Fibroblast of pulmonary artery (primary cell): Measurements from ENCODE around the gene RASD2.

Experiments used
- DNase-seq: peaks from one replicate; pipeline ENCODE4 v3.0.0-alpha.2; 2010; ENCODE audit warnings: low read depth
- H3K4me3 ChIP-seq: replicated peaks from 2 replicates; pipeline ENCODE4 v1.5.1; 2011; ENCODE audit warnings: low read depth, mild to moderate bottlenecking, control low read depth, low read length, moderate library complexity
- CTCF ChIP-seq: IDR thresholded peaks from 2 replicates; pipeline ENCODE4 v1.5.1; 2011; ENCODE audit warnings: mild to moderate bottlenecking, control low read depth, low read length, inconsistent platforms; ENCODE audit errors: missing control alignments

The RASD2 gene

GRCh38 chr22:35591714-35592417, 51.2 kb downstream of the RASD2 start:
- TF ChIP-seq CTCF: no peak
- no peak overlapping the region for H3K4me3 ChIP-seq
- DNase-seq: no peak

GRCh38 chr22:35592418-35592967, 51.9 kb downstream of the RASD2 start:
- H3K4me3 ChIP-seq: no peak overlapping the region
- DNase-seq: no peak
- TF ChIP-seq CTCF: no peak

GRCh38 chr22:35593071-35593890, 52.6 kb downstream of the RASD2 start:
- no peak for DNase-seq
- TF ChIP-seq CTCF: no peak

GRCh38 chr22:35593891-35594470, 53.4 kb downstream of the RASD2 start:
- no peak overlapping the region for H3K4me3 ChIP-seq
- no peak for TF ChIP-seq CTCF
- DNase-seq: no peak

More at GRCh38 chr22:35593071-35593890, 52.6 kb downstream of the RASD2 start:
- H3K4me3 ChIP-seq: no peak overlapping the region

- no peak overlapping the region for H3K4me3 ChIP-seq
- no peak for DNase-seq
- TF ChIP-seq CTCF: no peak
Measured at GRCh38 chr22:35594686-35595085, 54.1 kb downstream of the RASD2 start.

- TF ChIP-seq CTCF: no peak
- no peak overlapping the region for H3K4me3 ChIP-seq
- no peak for DNase-seq
Measured at GRCh38 chr22:35596821-35597220, 56.2 kb downstream of the RASD2 start.
